ENCODE results near the gene SLC16A6. TPM values are rescaled to one million over a fixed set of nuclear protein-coding genes. Genes with fewer than 3 reads are reported as not detected.
A peak's percentile ranks its signal among the peaks of the same experiment; 100 is the strongest.

SLC16A6 gene
- total RNA-seq, 6 experiments from 2014 or later: 0.12 to 0.56 (median 0.38) TPM

DNA sequence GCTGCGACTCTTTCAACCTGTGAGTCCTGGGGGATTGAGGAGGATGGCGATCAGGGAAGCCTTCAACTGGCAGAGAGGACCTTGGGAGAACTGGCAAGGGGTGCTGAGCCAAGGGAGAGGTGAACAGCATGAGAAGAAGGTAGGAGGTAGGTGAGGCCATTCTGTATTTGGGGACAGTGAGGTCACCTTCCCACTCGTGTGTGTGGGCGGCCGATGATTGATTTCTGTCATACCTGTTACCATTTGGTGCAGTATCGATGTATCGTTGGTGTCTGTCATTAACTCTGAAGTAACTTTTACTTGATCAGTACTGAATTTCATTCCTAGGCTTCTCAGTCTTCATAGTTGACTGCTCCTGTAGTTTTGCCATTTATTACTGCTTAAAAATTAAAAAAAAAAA, 4.2 kb upstream of the SLC16A6 start:
- H3K4me1 Mint-ChIP-seq (ENCODE audit: low read depth): peaks cover 14% of the 10 kb centered on the region
- DNase-seq: no peak
- no peaks in the 10 kb centered on the region for H3K36me3 Mint-ChIP-seq (ENCODE audit: low read depth)
- no peak overlapping the region for H3K4me3 Mint-ChIP-seq
- peaks cover 14% of the 10 kb centered on the region for H3K27me3 Mint-ChIP-seq (ENCODE audit: insufficient read depth)
- no peak overlapping the region for H3K27ac Mint-ChIP-seq
- H3K9me3 Mint-ChIP-seq: no peaks in the 10 kb centered on the region
- no peak for TF ChIP-seq CTCF (IDR thresholded peaks at IDR 0.05)

DNA sequence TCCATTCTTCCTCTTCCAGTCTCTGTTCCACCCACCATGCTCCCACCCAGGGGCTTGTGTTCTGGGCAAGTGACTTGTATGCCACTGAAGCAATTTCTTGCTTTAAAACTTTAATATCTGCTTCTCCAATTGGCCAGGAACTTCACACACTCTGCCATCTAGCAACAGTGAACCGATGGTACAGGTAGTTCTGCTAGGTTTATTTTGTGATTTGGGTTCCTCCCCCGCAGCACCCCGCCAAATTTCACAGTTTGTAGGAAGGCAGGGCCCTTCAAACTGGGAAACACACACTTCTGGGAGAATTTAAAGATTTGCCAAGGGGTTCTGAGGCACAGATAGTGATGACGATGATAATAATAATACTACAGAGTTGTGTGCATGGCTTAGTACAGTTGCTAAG, 3.7 kb upstream of the SLC16A6 start:
- no peaks in the 10 kb centered on the region for H3K9me3 Mint-ChIP-seq
- no peak overlapping the region for H3K27ac Mint-ChIP-seq
- H3K27me3 Mint-ChIP-seq (ENCODE audit: insufficient read depth): peaks cover 14% of the 10 kb centered on the region
- TF ChIP-seq CTCF (IDR thresholded peaks at IDR 0.05): no peak
- DNase-seq: no peak
- peaks cover 19% of the 10 kb centered on the region for H3K4me1 Mint-ChIP-seq (ENCODE audit: low read depth)
- H3K36me3 Mint-ChIP-seq (ENCODE audit: low read depth): no peaks in the 10 kb centered on the region
- no peak overlapping the region for H3K4me3 Mint-ChIP-seq

- Mint-ChIP-seq H3K4me3 (no peak overlapping the region), H3K36me3 (ENCODE audit: low read depth) (no peaks in the 10 kb centered on the region)
Measured at GRCh38 chr17:68294196-68294555, 3.2 kb upstream of the SLC16A6 start.

GRCh38 chr17:68293490-68294195, 2.7 kb upstream of the SLC16A6 start:
- Mint-ChIP-seq H3K4me1 (ENCODE audit: low read depth) (peaks cover 21% of the 10 kb centered on the region), H3K27me3 (ENCODE audit: insufficient read depth) (peaks cover 14% of the 10 kb centered on the region), H3K9me3 (no peaks in the 10 kb centered on the region), H3K36me3 (ENCODE audit: low read depth) (no peaks in the 10 kb centered on the region), H3K27ac (no peak overlapping the region), H3K4me3 (no peak overlapping the region)
- DNase-seq: no peak
- TF ChIP-seq CTCF (IDR thresholded peaks at IDR 0.05): no peak

More at GRCh38 chr17:68294196-68294555, 3.2 kb upstream of the SLC16A6 start:
- no peak for TF ChIP-seq CTCF (IDR thresholded peaks at IDR 0.05)
- H3K4me1 Mint-ChIP-seq (ENCODE audit: low read depth): peaks cover 21% of the 10 kb centered on the region
- peaks cover 14% of the 10 kb centered on the region for H3K27me3 Mint-ChIP-seq (ENCODE audit: insufficient read depth)
- no peak for DNase-seq
- H3K27ac Mint-ChIP-seq: no peak overlapping the region
- no peaks in the 10 kb centered on the region for H3K9me3 Mint-ChIP-seq

- peaks cover 21% of the 10 kb centered on the region for H3K4me1 Mint-ChIP-seq (ENCODE audit: low read depth)
- peak overlapping the region; percentile 77; the same call in 1 of the 2 replicates for H3K4me3 Mint-ChIP-seq
- H3K36me3 Mint-ChIP-seq (ENCODE audit: low read depth): no peaks in the 10 kb centered on the region
- no peak for DNase-seq
- H3K9me3 Mint-ChIP-seq: no peaks in the 10 kb centered on the region
- no peak; the same call in 1 of the 2 replicates for TF ChIP-seq CTCF (IDR thresholded peaks at IDR 0.05)
- H3K27ac Mint-ChIP-seq: peak overlapping the region; percentile 31
- peaks cover 14% of the 10 kb centered on the region for H3K27me3 Mint-ChIP-seq (ENCODE audit: insufficient read depth)
Measured at GRCh38 chr17:68292689-68293040, 1.7 kb upstream of the SLC16A6 start.

Measured in HFFc6 (cell line).